D721Med (cell line): ENCODE data around the gene CACNA2D1.
"Not testable (repeated sequence)": the region's sequence is repeated elsewhere in the genome, so short reads cannot be mapped to it uniquely, and the experiment has no call there.

Experiments
- DNase-seq: peaks from one replicate; pipeline ENCODE4 v3.0.0; 2011; ENCODE audit warnings: low spot score; ENCODE audit not compliant: insufficient read length
- FAIRE-seq: peaks from 2 replicates; lab custom pipeline; 2011; peaks lifted over from hg19 to GRCh38; lab: Jason Lieb, UNC
- CTCF ChIP-seq: IDR thresholded peaks from 2 replicates; pipeline ENCODE4 v1.5.1; 2012; ENCODE audit warnings: mild to moderate bottlenecking, control low read depth; ENCODE audit not compliant: insufficient read depth; ENCODE audit errors: missing control alignments

CACNA2D1 gene

GRCh38 chr7:82395147-82395546 is 48.4 kb downstream of the CACNA2D1 start:
- TF ChIP-seq CTCF, result no peak
- DNase-seq (no peak), FAIRE-seq (no peak)

GRCh38 chr7:82393840-82394220 is 49.7 kb downstream of the CACNA2D1 start:
- no peak for TF ChIP-seq CTCF
- FAIRE-seq (no peak), DNase-seq (no peak)

- DNase-seq, result no peak
- no peak for FAIRE-seq
- no peak for TF ChIP-seq CTCF
These were observed 50.3 kb downstream of the CACNA2D1 start for GRCh38 chr7:82393076-82393839.

GRCh38 chr7:82390936-82391335 is 52.6 kb downstream of the CACNA2D1 start:
- TF ChIP-seq CTCF, result no peak
- DNase-seq (no peak), FAIRE-seq (no peak)

GRCh38 chr7:82389876-82390275 is 53.7 kb downstream of the CACNA2D1 start:
- no peak for TF ChIP-seq CTCF
- no peak for DNase-seq
- no peak for FAIRE-seq

GRCh38 chr7:82388138-82388537 is 55.4 kb downstream of the CACNA2D1 start:
- no peak for FAIRE-seq
- TF ChIP-seq CTCF, result no peak
- DNase-seq, result no peak

GRCh38 chr7:82386571-82386970 is 57.0 kb downstream of the CACNA2D1 start:
- DNase-seq, FAIRE-seq: not testable (repeated sequence)
